Fibroblast of the aortic adventitia (primary cell): ENCODE data around the gene CFL2. TPM values are rescaled to one million over a fixed set of nuclear protein-coding genes. Genes with fewer than 3 reads are reported as not detected.
A peak's percentile ranks its signal among the peaks of the same experiment; 100 is the strongest.
"Not testable (repeated sequence)": the region's sequence is repeated elsewhere in the genome, so short reads cannot be mapped to it uniquely, and the experiment has no call there.

Experiments
- DNase-seq: peaks from one replicate; pipeline ENCODE4 v3.0.0-alpha.2; 2010; ENCODE audit warnings: low read depth
- H3K4me3 ChIP-seq: 2 replicates; pipeline ENCODE4 v1.5.1; 2011; ENCODE audit warnings: low read depth, mild to moderate bottlenecking, control low read depth, low read length, moderate library complexity
- CTCF ChIP-seq: IDR thresholded peaks from 2 replicates; pipeline ENCODE4 v1.5.1; 2011; ENCODE audit warnings: mild to moderate bottlenecking, low read length, control low read depth, inconsistent platforms; ENCODE audit not compliant: insufficient read depth
- total RNA-seq: library from RNA; depleted of rRNA; stranded (reverse); fragments of >200 nt; gene quantifications from 2 replicates; pipeline ENCODE4 v1.2.3, GENCODE V29; 2012; ENCODE audit warnings: low replicate concordance

CFL2 gene
- total RNA-seq, 1 donor = 107 TPM

DNA sequence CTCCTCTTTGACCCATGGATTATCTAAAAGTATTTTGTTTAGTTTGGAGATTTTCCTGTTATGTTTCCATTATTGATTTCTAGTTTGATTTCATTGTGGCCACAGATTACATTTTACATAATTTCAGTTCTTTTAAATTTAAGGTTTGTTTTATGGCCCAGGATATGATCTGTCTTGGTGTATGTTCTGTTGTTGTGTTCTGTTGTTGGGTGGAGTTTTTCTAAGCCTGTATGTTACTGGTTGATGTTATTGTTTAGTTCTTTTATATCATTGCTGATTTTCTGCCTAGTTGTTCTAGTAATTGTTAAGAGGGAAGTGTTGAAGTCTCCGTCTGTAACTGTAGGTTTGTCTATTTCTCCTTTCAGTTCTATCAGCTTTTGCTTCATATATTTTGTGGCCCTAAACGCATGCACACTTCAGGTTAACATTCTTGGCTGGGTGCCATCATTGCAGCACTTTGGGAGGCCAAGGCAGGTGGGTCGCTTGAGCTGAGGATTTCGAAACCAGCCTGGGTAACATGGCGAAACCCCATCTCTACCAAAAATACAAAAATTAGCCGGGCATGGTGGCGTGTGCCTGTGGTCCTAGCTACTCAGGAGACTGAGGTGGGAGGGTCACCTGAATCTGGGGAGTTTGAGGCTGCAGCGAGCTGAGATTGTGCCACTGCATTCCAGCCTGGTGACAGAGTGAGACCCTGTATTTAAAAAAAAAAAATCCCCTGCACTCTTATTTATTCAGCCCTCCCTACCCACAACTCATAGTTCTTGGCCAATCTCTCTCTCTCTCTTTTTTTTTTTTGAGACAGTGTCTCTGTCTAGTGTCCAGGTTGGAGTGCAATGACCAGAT is 28.1 kb upstream of the CFL2 start:
- no peak for DNase-seq
- no peak overlapping the region for H3K4me3 ChIP-seq
- no peak for TF ChIP-seq CTCF

GRCh38 chr14:34741840-34742239 is 27.4 kb upstream of the CFL2 start:
- TF ChIP-seq CTCF = no peak
- H3K4me3 ChIP-seq = no peak overlapping the region
- no peak for DNase-seq

DNA sequence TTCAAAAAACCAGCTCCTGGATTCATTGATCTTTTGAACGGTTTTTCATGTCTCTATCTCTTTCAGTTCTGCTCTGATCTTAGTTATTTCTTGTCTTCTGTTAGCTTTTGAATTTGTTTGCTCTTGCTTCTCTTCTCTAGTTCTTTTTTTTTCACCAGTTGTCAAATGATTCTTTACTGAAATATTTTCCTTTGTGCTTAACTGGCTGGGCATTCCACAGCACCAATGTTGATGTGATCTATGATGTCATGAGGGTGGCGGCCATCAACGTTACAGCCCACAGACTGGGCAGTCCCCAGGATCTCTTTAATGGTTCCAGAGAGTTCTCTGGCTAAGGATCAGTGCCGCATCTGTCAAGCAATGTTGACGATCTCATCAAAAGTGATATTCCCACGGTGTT is 25.7 kb upstream of the CFL2 start:
- H3K4me3 ChIP-seq = not testable (repeated sequence)
- peak; percentile 53 for DNase-seq

DNA sequence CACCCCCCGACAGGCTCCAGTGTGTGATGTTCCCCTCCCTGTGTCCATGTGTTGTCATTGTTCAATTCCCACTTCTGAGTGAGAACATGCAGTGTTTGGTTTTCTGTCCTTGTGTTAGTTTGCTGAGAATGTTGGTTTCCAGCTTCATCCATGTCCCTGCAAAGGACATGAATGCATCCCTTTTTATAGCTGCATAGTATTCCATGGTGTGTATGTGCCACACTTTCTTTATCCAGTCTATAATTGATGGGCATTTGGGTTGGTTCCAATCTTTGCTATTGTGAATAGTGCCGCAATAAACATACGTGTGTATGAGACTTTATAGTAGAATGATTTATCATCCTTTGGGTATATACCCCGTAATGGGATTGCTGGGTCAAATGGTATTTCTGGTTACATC is 22.7 kb upstream of the CFL2 start:
- H3K4me3 ChIP-seq, DNase-seq: not testable (repeated sequence)

- no peak overlapping the region for H3K4me3 ChIP-seq
- peak; percentile 75 for DNase-seq
- no peak for TF ChIP-seq CTCF
Observed at GRCh38 chr14:34733245-34733644, 18.9 kb upstream of the CFL2 start.

- TF ChIP-seq CTCF = no peak
- no peak for DNase-seq
- H3K4me3 ChIP-seq = no peak overlapping the region
Observed at GRCh38 chr14:34732802-34733201, 18.4 kb upstream of the CFL2 start.

GRCh38 chr14:34723867-34724266 is 9.5 kb upstream of the CFL2 start:
- H3K4me3 ChIP-seq = no peak overlapping the region
- no peak for TF ChIP-seq CTCF
- DNase-seq = no peak
